ENCODE data around the gene CCDC154.
"Not testable (repeated sequence)": the region's sequence is repeated elsewhere in the genome, so short reads cannot be mapped to it uniquely, and the experiment has no call there.

CCDC154 gene

DNA sequence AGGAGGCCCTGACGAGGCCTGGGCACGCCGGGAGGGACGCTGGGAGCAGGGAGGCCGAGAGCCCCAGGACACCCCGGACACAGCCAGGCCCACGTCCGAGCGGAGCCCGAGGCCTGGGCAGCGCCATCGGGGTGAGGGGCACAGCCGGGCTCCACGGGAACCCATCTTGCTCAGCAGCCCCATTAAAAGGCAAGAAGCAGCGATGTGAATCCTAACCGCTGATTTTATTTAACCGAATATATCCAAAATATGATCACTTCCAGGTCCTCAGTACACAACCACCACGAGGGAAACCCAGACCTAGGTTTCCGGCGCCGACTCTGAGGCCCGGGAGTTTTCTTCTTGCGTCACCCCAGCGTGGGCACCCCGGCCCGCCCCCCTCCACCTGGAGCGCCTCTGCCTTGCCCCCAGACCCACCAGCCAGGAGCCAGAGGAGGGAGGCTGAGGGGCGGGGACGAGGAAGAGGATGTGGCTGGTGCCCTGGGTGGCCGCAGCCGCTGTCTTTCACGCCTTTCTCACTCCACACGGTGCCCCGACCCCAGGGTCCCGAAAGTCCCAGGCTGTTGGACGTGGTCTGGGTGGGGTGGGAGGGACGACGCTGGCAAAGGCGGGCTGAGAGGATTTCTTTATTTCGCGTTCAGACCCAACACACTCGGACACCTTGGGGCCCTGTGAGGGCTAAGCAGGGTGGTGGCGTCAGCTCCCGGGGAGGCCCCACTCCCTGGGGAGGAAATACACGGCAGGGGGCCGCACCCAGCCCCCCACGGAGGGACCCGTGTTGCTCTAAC is 568 bp upstream of the CCDC154 start:
- intact Hi-C loops (cut with DNase I): no loop called here
- no peak for DNase-seq

DNA sequence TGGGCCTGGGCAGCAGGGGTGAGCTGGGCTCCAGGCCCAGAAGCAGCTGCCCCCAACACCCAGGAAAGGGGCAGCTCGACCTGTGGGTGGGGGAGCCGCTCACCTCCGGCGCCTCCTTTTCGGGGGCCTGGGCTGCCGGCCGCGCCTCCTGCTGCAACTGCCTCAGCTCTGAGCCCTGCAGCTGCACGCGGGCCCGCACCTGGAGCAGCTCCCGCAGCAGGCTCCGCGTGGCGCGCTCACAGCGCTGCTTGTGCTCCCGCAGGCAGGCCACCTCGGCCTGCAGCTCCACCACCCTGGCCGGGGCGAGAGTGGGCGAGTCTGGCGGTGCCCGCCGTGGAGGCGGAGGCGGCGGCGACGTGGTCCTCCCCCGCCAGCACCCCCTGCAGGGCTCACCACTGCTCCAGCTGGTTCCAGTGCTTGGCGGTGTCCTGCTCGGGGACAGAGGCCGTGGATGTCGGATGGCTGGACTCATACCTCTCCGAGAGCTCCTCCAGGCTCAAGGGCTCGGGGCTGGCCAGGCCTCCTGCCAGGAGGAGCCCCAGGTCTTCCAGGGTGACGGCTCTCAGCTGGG is 868 bp downstream of the CCDC154 start:
- DNase-seq: no peak
- intact Hi-C loops (cut with DNase I): no loop called here

GRCh38 chr16:1442697-1443096 is 1.7 kb downstream of the CCDC154 start:
- no peak for DNase-seq
- intact Hi-C loops (cut with DNase I): no loop called here

- DNase-seq: no peak
- intact Hi-C loops (cut with DNase I): no loop called here
Measured at GRCh38 chr16:1441391-1441829, 2.9 kb downstream of the CCDC154 start.

DNA sequence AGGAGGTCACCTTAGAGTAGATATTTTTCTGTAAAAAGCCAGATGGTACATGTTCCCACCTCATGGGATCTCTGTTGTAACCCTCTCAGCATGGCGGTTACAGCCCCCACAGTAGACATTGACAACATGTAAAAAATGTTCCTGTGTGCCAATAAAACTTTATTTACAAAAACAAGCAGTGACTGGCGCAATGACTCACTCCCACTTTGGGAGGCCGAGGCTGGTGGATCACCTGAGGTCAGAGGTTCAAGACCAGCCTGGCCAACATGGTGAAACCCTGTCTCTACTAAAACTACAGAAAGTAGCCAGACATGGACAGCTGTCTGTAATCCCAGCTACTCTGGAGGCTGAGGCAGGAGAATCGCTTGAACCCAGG is 4.7 kb downstream of the CCDC154 start:
- intact Hi-C loops (cut with DNase I); DNase-seq: not testable (repeated sequence)

GRCh38 chr16:1439058-1439698 is 5.2 kb downstream of the CCDC154 start:
- intact Hi-C loops (cut with DNase I): no loop called here
- DNase-seq: no peak

DNA sequence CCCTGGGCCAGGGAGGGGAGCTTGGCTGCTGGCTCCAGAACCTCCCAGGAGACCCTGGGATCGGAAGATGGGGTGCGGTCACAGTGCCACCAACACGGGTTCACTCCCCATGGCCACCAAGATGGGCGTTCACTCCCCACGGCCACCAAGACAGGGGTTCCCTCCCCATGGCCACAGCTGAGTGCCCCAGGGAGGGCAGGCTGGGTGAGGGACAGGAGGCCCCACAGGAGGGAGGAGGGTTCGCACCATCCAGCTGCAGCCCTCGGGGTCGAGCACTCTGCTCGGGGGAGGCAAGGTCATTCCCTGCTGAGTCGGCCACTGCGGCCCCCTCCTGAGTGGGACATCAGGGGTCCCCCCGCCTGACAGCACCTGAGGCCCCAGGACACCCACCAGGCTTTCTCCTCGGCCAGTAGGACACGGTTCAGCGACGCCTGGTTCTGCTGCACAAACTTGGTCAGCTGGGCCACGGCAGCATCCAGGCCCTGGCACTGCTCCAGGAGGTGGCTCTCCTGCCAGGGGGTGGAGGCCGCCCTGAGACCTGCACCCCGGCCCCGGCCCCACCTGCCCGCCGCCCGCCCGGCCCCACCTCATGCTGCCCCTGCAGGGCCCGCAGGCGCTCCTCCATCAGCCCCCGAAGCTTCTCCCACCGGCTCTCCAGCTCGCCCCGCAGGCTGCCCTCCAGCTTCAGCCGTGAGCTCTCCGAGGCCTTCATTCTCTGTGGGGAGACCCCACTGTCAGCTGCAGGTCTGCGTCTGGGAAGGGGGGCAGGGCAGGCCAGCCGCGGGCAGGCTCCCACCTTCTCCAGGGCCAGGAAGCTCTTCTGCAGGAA is 5.9 kb downstream of the CCDC154 start:
- no peak for DNase-seq

DNA sequence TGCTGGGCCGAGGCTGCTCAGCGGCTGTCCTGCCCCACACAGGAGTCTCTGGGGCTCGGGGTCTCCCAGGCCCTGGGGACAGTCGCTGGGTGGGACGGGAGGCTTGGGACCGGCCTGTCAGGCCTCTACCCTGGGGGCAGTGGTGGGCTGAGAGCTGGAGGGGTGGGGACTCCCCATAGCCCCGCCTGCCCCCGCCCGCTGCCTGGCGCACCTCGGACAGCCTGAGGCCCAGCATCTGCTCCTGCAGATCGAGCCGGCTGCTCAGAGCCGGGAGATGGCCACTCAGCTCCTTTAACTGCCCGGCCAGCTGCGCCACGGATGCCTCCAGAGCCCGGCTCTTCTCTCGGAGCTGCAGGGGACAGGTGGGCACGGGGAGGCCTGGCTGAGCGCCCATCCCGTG is 6.8 kb downstream of the CCDC154 start:
- intact Hi-C loops (cut with DNase I): no loop called here
- no peak for DNase-seq

More for the DNA sequence above, 5.9 kb downstream of the CCDC154 start:
- intact Hi-C loops (cut with DNase I): no loop called here

DNA sequence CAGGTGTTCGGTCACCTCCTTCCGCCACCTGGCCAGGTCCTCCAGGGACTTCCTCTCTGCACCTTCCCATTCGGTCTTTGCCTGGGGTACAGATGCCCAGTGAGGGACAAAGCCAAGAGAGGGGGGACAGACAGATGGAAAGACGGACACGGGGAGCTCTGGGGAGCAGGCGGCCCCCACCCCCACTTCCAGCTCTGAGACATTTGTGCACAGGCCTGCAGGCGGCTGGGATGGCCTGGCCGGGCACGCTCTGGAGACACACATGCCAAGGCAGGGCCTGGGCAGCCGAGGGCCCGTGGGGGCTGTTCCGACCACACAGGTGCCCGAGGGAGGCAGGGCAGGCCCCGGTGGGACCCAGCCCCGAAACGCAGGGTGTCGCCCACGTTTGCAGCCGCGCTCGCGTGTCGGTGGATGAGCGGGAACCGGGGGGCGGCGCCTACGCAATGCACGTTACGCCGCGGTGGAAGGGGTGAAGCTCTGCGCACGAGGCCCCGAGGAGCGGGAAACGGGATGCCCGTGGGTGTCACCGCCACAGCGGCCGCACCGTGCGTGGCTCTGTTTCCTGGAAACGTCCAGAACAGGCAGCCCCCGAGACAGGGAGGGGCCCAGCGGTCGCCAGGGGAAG is 7.5 kb downstream of the CCDC154 start:
- no peak for DNase-seq
- intact Hi-C loops (cut with DNase I): no loop called here

DNA sequence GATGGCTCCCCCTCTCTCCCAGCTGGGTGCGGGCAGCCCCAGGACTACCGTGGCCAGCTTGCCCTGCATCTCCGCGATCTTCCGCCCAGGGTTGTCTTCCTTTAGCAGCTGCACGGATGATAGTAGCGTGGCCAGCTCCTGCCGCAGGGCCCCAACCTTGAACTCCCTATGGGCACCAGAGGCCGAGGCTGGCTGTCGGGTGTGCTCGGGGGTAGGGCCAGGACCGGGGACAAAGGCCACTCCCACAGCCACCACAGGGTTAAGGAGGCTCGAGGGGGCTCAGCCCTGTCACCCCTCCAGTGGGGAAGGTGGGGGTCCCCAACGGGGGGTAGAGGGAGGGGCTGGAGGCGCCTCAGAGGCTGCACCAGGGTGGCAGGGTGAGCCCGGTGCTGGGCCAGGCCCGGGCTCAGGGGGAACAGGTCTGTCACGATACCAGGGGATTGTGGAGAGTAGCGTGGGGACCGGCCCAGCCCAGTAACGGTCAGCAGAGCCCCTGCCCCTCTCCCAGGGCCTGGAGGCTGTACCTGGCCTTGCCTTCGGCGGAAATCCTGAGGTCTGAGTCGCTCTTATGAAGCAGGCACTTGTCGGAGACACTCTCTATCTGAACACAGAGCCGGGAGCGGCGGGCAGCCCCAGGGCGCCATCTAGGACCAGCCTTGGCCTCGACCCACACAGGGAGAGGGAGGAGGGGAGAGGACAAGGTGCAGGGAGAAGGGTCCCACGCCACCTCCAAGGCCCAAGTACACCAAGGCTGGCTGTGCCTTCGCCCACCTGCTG is 8.2 kb downstream of the CCDC154 start:
- DNase-seq: no peak
- intact Hi-C loops (cut with DNase I): no loop called here

DNA sequence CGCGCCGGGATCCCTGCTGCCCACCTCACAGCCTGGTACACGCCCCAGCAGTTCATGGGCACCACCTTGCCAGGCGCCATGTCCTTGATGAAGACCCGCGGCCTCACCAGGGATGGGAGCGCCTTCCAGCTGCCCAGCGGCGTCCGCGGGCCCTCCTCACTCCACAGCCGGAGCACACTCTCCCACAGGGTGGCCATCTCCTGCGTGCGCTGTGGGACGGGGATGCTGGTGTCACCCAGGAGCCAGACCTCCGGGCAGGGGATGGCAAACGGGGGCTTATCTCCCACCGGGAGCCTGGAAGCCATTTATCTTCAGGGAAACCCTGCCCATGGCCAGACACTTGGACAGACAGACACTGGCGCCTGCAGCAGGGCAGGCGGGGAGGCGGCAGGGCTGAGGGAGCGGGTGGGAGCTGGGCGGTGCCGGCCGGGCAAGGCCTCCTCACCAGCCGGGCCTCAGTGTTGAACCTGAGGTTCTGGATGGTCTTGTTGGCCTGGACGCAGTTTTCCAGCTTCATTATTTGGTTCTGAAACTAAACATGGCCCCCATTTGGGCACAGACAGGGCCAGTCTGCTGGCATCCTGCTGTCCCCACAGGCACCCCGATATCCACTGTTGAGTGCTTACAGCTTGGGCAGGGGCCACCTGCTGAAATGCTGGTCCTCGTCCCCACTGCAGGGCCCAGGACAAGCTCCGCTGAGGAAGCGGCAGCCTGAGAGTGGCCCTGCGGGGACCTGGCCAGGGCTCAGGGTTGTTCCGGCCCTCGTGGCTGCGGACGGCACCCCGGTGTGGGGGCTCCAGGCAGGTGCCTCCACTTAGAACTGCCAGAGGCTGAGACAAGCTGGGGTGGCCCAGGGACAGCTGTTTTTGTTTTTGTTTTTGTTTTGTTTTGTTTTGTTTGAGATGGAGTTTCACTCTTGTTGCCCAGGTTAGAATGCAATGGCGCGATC is 9.4 kb downstream of the CCDC154 start:
- DNase-seq: no peak

GRCh38 chr16:1433756-1434155 is 10.6 kb downstream of the CCDC154 start:
- intact Hi-C loops (cut with DNase I): no loop called here
- no peak for DNase-seq

More for the DNA sequence above, 9.4 kb downstream of the CCDC154 start:
- intact Hi-C loops (cut with DNase I): no loop called here

- intact Hi-C loops (cut with DNase I): no loop called here
- no peak for DNase-seq
Measured at GRCh38 chr16:1433263-1433560, 11.1 kb downstream of the CCDC154 start.

DNA sequence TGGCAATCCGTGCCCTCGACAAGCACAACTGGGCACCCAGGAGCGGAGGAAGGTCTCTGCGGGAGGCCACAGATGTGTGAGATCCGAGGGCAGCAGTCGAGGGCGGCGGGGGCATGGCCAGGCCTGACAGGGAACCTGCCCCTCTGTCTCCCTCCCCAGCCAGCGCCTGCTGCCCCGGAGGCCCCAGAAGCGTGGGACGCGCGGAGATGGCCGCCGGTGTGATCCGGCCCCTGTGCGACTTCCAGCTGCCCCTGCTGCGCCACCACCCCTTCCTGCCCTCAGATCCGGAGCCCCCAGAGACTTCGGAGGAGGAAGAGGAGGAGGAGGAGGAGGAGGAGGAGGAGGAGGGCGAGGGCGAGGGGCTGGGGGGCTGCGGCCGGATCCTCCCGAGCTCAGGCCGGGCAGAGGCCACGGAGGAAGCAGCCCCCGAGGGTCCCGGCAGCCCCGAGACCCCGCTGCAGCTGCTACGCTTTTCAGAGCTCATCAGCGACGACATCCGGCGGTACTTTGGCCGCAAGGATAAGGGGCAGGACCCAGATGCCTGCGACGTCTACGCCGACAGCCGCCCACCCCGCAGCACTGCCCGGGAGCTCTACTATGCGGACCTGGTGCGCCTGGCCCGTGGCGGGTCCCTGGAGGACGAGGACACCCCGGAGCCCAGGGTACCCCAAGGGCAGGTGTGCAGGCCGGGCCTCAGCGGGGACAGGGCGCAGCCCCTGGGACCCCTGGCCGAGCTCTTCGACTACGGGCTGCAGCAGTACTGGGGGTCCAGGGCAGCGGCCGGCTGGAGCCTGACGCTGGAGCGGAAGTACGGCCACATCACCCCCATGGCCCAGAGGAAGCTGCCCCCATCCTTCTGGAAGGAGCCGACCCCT is 11.7 kb downstream of the CCDC154 start:
- intact Hi-C loops (cut with DNase I): no loop called here
- no peak for DNase-seq

DNA sequence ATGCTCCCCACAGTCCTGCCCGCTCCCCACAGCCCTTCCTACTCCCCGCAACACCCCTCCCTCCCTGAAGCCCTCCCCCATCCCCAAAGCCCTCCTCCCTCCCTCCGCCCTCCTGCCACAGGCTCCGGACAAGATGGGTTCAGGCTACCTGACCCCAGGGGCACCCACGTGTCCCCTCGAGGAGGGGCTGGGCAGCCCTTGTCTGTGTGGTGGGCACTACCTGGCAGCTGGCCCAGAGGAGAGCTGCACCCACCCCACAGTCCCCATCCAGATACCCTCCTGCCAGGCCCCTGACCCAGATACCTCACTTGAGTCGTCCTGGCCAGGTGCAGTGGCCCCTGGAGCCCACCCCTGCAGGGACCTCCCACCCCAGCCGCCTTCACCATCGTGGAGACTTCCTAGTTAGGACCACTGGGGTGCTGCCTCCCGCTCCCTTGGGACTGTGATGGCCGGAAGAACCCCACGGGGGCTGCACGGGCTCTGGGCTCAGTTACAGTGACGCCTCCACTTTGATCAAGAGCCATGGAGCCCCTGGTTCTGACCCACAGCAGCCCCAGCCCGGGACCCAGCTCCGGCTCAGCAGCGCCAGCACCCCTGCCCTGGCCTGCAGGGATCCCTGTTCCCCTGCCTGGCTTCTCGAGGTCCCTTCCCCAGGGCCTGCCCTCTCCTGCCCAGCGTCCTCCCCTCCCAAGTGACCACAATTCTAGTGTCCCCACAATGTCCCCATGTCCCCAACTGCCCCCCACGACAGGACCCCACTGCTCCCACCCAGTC is 12.7 kb downstream of the CCDC154 start:
- DNase-seq: no peak
- intact Hi-C loops (cut with DNase I): no loop called here

Data from head of caudate nucleus (tissue), 42 donors.